H9 (cell line): Measurements from ENCODE around the gene LYZL2. TPM values are rescaled to one million over a fixed set of nuclear protein-coding genes. Genes with fewer than 3 reads are reported as not detected.

ENCODE experiments used
- DNase-seq: peaks from one replicate; pipeline ENCODE4 v3.0.0-alpha.2; 2017
- H2AFZ ChIP-seq: one replicate; pipeline ENCODE4 v1.6.1; 2013; ENCODE audit warnings: mild to moderate bottlenecking, low read length, control low read depth, moderate library complexity
- H2AK5ac ChIP-seq: 2 replicates; pipeline ENCODE4 v1.6.1; 2013; ENCODE audit warnings: low read length, control low read depth, mixed read lengths; ENCODE audit not compliant: insufficient read length
- H2BK120ac ChIP-seq: one replicate; pipeline ENCODE4 v1.6.1; 2013; ENCODE audit warnings: low read depth, mild to moderate bottlenecking, low read length, control low read depth, inconsistent platforms; ENCODE audit not compliant: poor library complexity, severe bottlenecking
- H2BK12ac ChIP-seq: 2 replicates; pipeline ENCODE4 v1.6.1; 2013; ENCODE audit warnings: low read length, control low read depth, mixed read lengths, low read depth; ENCODE audit not compliant: insufficient read length
- H2BK15ac ChIP-seq: 2 replicates; pipeline ENCODE4 v1.6.1; 2013; ENCODE audit warnings: low read depth, low read length, control low read depth
- H2BK20ac ChIP-seq: one replicate; pipeline ENCODE4 v1.6.1; 2013; ENCODE audit warnings: low read depth, mild to moderate bottlenecking, low read length, control low read depth, inconsistent platforms; ENCODE audit not compliant: poor library complexity, severe bottlenecking
- H2BK5ac ChIP-seq: 2 replicates; pipeline ENCODE4 v1.6.1; 2013; ENCODE audit warnings: low read length, control low read depth, mixed read lengths; ENCODE audit not compliant: insufficient read length
- H3K14ac ChIP-seq: 2 replicates; pipeline ENCODE4 v1.6.1; 2013; ENCODE audit warnings: low read length, control low read depth; ENCODE audit not compliant: insufficient read depth
- H3K18ac ChIP-seq: 2 replicates; pipeline ENCODE4 v1.6.1; 2013; ENCODE audit warnings: low read depth, mild to moderate bottlenecking, mixed read lengths, low read length, control low read depth; ENCODE audit not compliant: insufficient read length
- H3K23ac ChIP-seq: 2 replicates; pipeline ENCODE4 v1.6.1; 2013; ENCODE audit warnings: low read length, control low read depth, mixed read lengths, low read depth; ENCODE audit not compliant: insufficient read length
- H3K23me2 ChIP-seq: 2 replicates; pipeline ENCODE4 v1.6.1; 2013; ENCODE audit warnings: low read depth, mild to moderate bottlenecking, mixed read lengths, low read length, control low read depth; ENCODE audit not compliant: insufficient read length, poor library complexity, severe bottlenecking
- H3K27ac ChIP-seq: 2 replicates; pipeline ENCODE4 v1.5.1; 2013; ENCODE audit warnings: low read length, control low read depth, mixed read lengths, low read depth; ENCODE audit not compliant: insufficient read length
- H3K27me3 ChIP-seq: 2 replicates; pipeline ENCODE4 v1.6.1; 2013; ENCODE audit warnings: low read length, control low read depth, inconsistent platforms; ENCODE audit not compliant: insufficient read depth
- H3K4ac ChIP-seq: 2 replicates; pipeline ENCODE4 v1.6.1; 2013; ENCODE audit warnings: low read depth, mild to moderate bottlenecking, control low read depth, inconsistent platforms, low read length, moderate library complexity
- H3K4me1 ChIP-seq: 2 replicates; pipeline ENCODE4 v1.6.1; 2013; ENCODE audit warnings: low read length, control low read depth, inconsistent platforms; ENCODE audit not compliant: insufficient read depth
- H3K4me2 ChIP-seq: 2 replicates; pipeline ENCODE4 v1.6.1; 2013; ENCODE audit warnings: low read length, control low read depth, mixed read lengths; ENCODE audit not compliant: insufficient read length, insufficient read depth
- H3K56ac ChIP-seq: 2 replicates; pipeline ENCODE4 v1.6.1; 2013; ENCODE audit warnings: low read depth, mild to moderate bottlenecking, mixed read lengths, low read length, control low read depth; ENCODE audit not compliant: insufficient read length
- H3K79me1 ChIP-seq: 2 replicates; pipeline ENCODE4 v1.6.1; 2013; ENCODE audit warnings: low read depth, mild to moderate bottlenecking, moderate library complexity, low read length, control low read depth, inconsistent platforms; ENCODE audit not compliant: insufficient read depth, poor library complexity, severe bottlenecking
- H3K79me2 ChIP-seq: 2 replicates; pipeline ENCODE4 v1.6.1; 2013; ENCODE audit warnings: low read length, control low read depth, inconsistent platforms; ENCODE audit not compliant: insufficient read depth
- H3K9ac ChIP-seq: 2 replicates; pipeline ENCODE4 v1.6.1; 2013; ENCODE audit warnings: low read length, control low read depth, mixed read lengths; ENCODE audit not compliant: insufficient read length; ENCODE audit errors: extremely low read depth
- H3K9me3 ChIP-seq: one replicate; pipeline ENCODE4 v1.6.1; 2013; ENCODE audit warnings: low read depth, low read length, inconsistent platforms; ENCODE audit not compliant: control insufficient read depth
- H3T11ph ChIP-seq: one replicate; pipeline ENCODE4 v1.6.1; 2013; ENCODE audit warnings: mild to moderate bottlenecking, low read length, control low read depth, inconsistent platforms
- H4K20me1 ChIP-seq: one replicate; pipeline ENCODE4 v1.6.1; 2013; ENCODE audit not compliant: control insufficient read depth, insufficient read length, insufficient read depth
- H4K5ac ChIP-seq: 2 replicates; pipeline ENCODE4 v1.6.1; 2013; ENCODE audit warnings: low read depth, mild to moderate bottlenecking, mixed read lengths, low read length, control low read depth; ENCODE audit not compliant: insufficient read length
- H4K8ac ChIP-seq: replicated peaks from 2 replicates; pipeline ENCODE4 v1.6.1; 2013; ENCODE audit warnings: low read length, control low read depth, mixed read lengths, low read depth; ENCODE audit not compliant: insufficient read length
- H4K91ac ChIP-seq: 2 replicates; pipeline ENCODE4 v1.6.1; 2013; ENCODE audit warnings: low read depth, mild to moderate bottlenecking, moderate library complexity, mixed read lengths, low read length, control low read depth; ENCODE audit not compliant: insufficient read length
- H3K27ac Mint-ChIP-seq, 3 experiments: 2 replicates in 2 of 3; 3 replicates in 1 of 3; pipeline ENCODE4 v1.8.0; 2020 to 2021; ENCODE audit warnings: mixed read lengths in 3 of 3, mild to moderate bottlenecking in 1 of 3, moderate library complexity in 1 of 3
- H3K27me3 Mint-ChIP-seq: 2 replicates; pipeline ENCODE4 v1.8.0; 2021; ENCODE audit warnings: low read depth, mild to moderate bottlenecking, moderate library complexity, mixed read lengths
- H3K36me3 Mint-ChIP-seq, 3 experiments: 2 replicates in 2 of 3; 3 replicates in 1 of 3; pipeline ENCODE4 v1.8.0; 2020 to 2021; ENCODE audit warnings: low read depth in 3 of 3, mixed read lengths in 3 of 3; ENCODE audit not compliant: insufficient read depth in 1 of 3
- H3K4me1 Mint-ChIP-seq, 2 experiments: 2 replicates each; pipeline ENCODE4 v1.8.0; 2020; ENCODE audit warnings: mixed read lengths in 2 of 2
- H3K4me3 Mint-ChIP-seq, 2 experiments: 2 replicates in 1 of 2; 3 replicates in 1 of 2; pipeline ENCODE4 v1.8.0; 2020 to 2021; ENCODE audit warnings: mild to moderate bottlenecking in 2 of 2, mixed read lengths in 2 of 2, moderate library complexity in 1 of 2
- H3K9me3 Mint-ChIP-seq, 2 experiments: 2 replicates in 1 of 2; 3 replicates in 1 of 2; pipeline ENCODE4 v1.8.0; 2020; ENCODE audit warnings: mild to moderate bottlenecking in 2 of 2, mixed read lengths in 2 of 2, moderate library complexity in 1 of 2
- WGBS: extraction: QIAGEN DNeasy Blood & Tissue Kit; methylation state at CpG from one replicate; pipeline ENCODE4 v1.1.7; 2013; ENCODE audit warnings: missing lambda C conversion rate, low lambda C conversion rate, mixed read lengths; ENCODE audit not compliant: insufficient read length; ENCODE audit errors: extremely low coverage; 5-methylcytosine and 5-hydroxymethylcytosine counted together
- total RNA-seq: library from RNA; stranded (reverse); gene quantifications from 2 replicates; pipeline ENCODE4 v1.2.1, GENCODE V29; 2021
- TF ChIP-seq, protein P1 (sequence below): fragments of 200-600 bp; sonication (generic); conservative IDR thresholded peaks from 3 replicates; pipeline ENCODE4 v1.8.0; 2021; ENCODE audit warnings: antibody characterized with exemption, mild to moderate bottlenecking

LYZL2 gene
- total RNA-seq, 1 experiment from 2014 or later, result not detected

DNA sequence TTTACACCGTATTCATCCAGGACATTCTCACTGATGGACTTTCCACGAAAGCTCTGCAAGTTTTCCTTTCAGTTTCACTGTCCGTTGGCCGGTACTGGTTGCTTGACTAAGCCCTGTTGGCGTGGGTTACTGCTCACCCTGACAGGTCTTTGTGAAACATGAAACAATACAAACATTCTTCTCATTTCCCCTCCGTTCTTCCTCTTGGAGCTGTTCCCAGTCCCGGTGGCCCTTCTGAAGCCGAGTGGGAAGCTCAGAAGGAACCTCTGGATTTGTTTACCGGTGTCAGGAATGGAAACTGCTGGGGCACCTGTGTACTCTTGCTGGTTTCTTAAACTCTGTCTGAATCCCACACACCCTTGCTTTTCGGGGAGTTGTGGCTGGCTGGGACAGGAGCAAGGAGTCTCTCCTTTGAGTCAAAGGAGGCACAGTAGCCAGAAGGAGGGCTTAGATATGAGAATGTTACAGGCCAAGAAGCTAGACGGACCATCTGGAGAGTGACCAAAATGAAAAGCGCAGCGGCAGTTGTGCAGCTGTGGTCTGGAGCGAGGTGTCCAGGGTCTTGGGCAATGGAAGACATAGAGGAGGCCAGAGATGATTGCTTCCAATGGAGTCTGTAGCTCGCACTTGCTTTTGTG lies 45.7 kb downstream of the LYZL2 start:
- H3K4me2 ChIP-seq, result no peak overlapping the region
- H4K8ac ChIP-seq, result no peak overlapping the region
- H3K56ac ChIP-seq, result no peak overlapping the region
- no peaks in the 10 kb centered on the region for H3K9me3 ChIP-seq
- H3K18ac ChIP-seq, result no peak overlapping the region
- H2BK5ac ChIP-seq, result no peak overlapping the region
- no peaks in the 10 kb centered on the region for H3K79me2 ChIP-seq
- no peak overlapping the region for H3K23ac ChIP-seq
- no peak overlapping the region for H4K5ac ChIP-seq
- no peaks in the 10 kb centered on the region for H3K27me3 ChIP-seq
- DNase-seq, result no peak
- no peaks in the 10 kb centered on the region for H4K20me1 ChIP-seq
- no peaks in the 10 kb centered on the region for H3K79me1 ChIP-seq
- no peak overlapping the region for H2BK20ac ChIP-seq
- TF ChIP-seq, protein P1, sequence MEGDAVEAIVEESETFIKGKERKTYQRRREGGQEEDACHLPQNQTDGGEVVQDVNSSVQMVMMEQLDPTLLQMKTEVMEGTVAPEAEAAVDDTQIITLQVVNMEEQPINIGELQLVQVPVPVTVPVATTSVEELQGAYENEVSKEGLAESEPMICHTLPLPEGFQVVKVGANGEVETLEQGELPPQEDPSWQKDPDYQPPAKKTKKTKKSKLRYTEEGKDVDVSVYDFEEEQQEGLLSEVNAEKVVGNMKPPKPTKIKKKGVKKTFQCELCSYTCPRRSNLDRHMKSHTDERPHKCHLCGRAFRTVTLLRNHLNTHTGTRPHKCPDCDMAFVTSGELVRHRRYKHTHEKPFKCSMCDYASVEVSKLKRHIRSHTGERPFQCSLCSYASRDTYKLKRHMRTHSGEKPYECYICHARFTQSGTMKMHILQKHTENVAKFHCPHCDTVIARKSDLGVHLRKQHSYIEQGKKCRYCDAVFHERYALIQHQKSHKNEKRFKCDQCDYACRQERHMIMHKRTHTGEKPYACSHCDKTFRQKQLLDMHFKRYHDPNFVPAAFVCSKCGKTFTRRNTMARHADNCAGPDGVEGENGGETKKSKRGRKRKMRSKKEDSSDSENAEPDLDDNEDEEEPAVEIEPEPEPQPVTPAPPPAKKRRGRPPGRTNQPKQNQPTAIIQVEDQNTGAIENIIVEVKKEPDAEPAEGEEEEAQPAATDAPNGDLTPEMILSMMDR, result no peak
- H3T11ph ChIP-seq, result no peak overlapping the region
- Mint-ChIP-seq H3K27me3 (no peaks in the 10 kb centered on the region; the same call in 1 of the 2 replicates), H3K36me3 (no peaks in the 10 kb centered on the region), H3K4me3 (no peak overlapping the region), H3K27ac (peak overlapping the region in 1 of 3 experiments; percentile 21; a peak in 1 of 7 replicates), H3K4me1 (peaks cover 16% of the 10 kb centered on the region in 2 experiments), H3K9me3 (no peaks in the 10 kb centered on the region)
- H2AK5ac ChIP-seq, result no peak overlapping the region
- no peaks in the 10 kb centered on the region for H3K23me2 ChIP-seq
- no peaks in the 10 kb centered on the region; the same call in 1 of the 2 replicates for H3K4me1 ChIP-seq
- H2BK120ac ChIP-seq, result no peak overlapping the region
- no peak overlapping the region for H2BK15ac ChIP-seq
- no peak overlapping the region for H3K9ac ChIP-seq
- no peak overlapping the region for H3K4ac ChIP-seq
- H4K91ac ChIP-seq, result no peak overlapping the region
- no CpG with 5 or more reads among the region's 15 CpGs for WGBS
- no peak overlapping the region for H2BK12ac ChIP-seq
- H3K14ac ChIP-seq, result no peak overlapping the region
- no peak overlapping the region for H3K27ac ChIP-seq
- no peak overlapping the region for H2AFZ ChIP-seq
